HepG2 (cell line): ENCODE data around the gene TBC1D22A. TPM values are rescaled to one million over a fixed set of nuclear protein-coding genes. Genes with fewer than 3 reads are reported as not detected.

ENCODE experiments used
- ATAC-seq: fragments of 200-7000 bp; cut with Tn5 transposase; 3 replicates; pipeline ENCODE4 v1.9.1; 2020; ENCODE audit warnings: mild to moderate bottlenecking, moderate library complexity
- BruUV-seq: library from RNA; stranded (reverse); fragments of 400-500 nt; replicated peaks from 2 replicates; lab custom pipeline; 2021; lab: Mats Ljungman, UMichigan
- CTCF ChIA-PET: fragments of 300-600 bp; formaldehyde crosslinking; extraction: SDS; loops from one replicate; lab custom pipeline; 2021; ENCODE audit warnings: low total read pairs, inconsistent platforms, low intra/inter-chr PET ratio; lab: Yijun Ruan, JAX
- POLR2A ChIA-PET: fragments of 350-600 bp; sonication (Branson Sonifier 250); formaldehyde crosslinking; loops from one replicate; lab custom pipeline; 2020; ENCODE audit warnings: antibody characterized with exemption, inconsistent platforms; lab: Yijun Ruan, JAX
- DNase-seq: peaks from one replicate; pipeline ENCODE4 v3.0.0-alpha.2; 2015; ENCODE audit warnings: low spot score
- FAIRE-seq: peaks from 3 replicates; lab custom pipeline; 2011; peaks lifted over from hg19 to GRCh38; lab: Jason Lieb, UNC
- H2AFZ ChIP-seq: one replicate; pipeline ENCODE4 v1.6.1; 2011; ENCODE audit warnings: low read length, inconsistent platforms
- H3K27ac ChIP-seq: fragments of 300-600 bp; 3 replicates; pipeline ENCODE4 v1.8.0; 2011; ENCODE audit warnings: mixed run types, mild to moderate bottlenecking, mixed read lengths, low read length, inconsistent platforms; ENCODE audit not compliant: insufficient read depth; ENCODE audit errors: extremely low read length
- H3K27me3 ChIP-seq, 2 experiments: fragments of 200-600 bp in 1 of 2; 2 replicates in 1 of 2; 3 replicates in 1 of 2; pipeline versions ENCODE4 v1.6.0 to v1.8.0; 2011; ENCODE audit warnings: low read length in 2 of 2, mild to moderate bottlenecking in 2 of 2, moderate library complexity in 2 of 2, inconsistent platforms in 1 of 2; ENCODE audit not compliant: insufficient read depth in 2 of 2, control insufficient read depth in 1 of 2
- H3K36me3 ChIP-seq, 2 experiments: fragments of 200-600 bp in 1 of 2; replicated peaks in 1 of 2; 2 replicates in 1 of 2; 3 replicates in 1 of 2; pipeline versions ENCODE4 v1.5.1 to v1.8.0; 2011; ENCODE audit warnings: low read length in 2 of 2, inconsistent platforms in 1 of 2; ENCODE audit not compliant: insufficient read depth in 2 of 2, control insufficient read depth in 1 of 2
- H3K4me1 ChIP-seq: 2 replicates; pipeline ENCODE4 v1.5.1; 2012; ENCODE audit warnings: low read length, inconsistent platforms; ENCODE audit not compliant: insufficient read depth
- H3K4me2 ChIP-seq: 2 replicates; pipeline ENCODE4 v1.6.0; 2011; ENCODE audit warnings: low read depth, low read length, inconsistent platforms
- H3K4me3 ChIP-seq, 3 experiments: fragments of 200-600 bp in 1 of 3; sonication (generic), shearing (Covaris generic) in 1 of 3; replicated peaks in 1 of 3; 2 replicates each; pipeline ENCODE4 v1.5.1; 2011 to 2016; ENCODE audit warnings: low read length in 3 of 3, inconsistent platforms in 2 of 3, low read depth in 2 of 3, mild to moderate bottlenecking in 2 of 3, control low read depth in 1 of 3, mixed read lengths in 1 of 3; ENCODE audit not compliant: insufficient read depth in 1 of 3
- H3K79me2 ChIP-seq: one replicate; pipeline ENCODE4 v1.6.1; 2011; ENCODE audit warnings: low read length, inconsistent platforms; ENCODE audit not compliant: insufficient read depth
- H3K9ac ChIP-seq: 2 replicates; pipeline ENCODE4 v1.6.0; 2011; ENCODE audit warnings: mild to moderate bottlenecking, low read depth, low read length, inconsistent platforms; ENCODE audit not compliant: insufficient read depth
- H3K9me3 ChIP-seq: 2 replicates; pipeline ENCODE4 v1.5.1; 2012; ENCODE audit warnings: mild to moderate bottlenecking, low read length
- H4K20me1 ChIP-seq: 2 replicates; pipeline ENCODE4 v1.6.0; 2011; ENCODE audit warnings: inconsistent platforms, mild to moderate bottlenecking, low read length, moderate library complexity; ENCODE audit not compliant: insufficient read depth
- ETV5 ChIP-seq: IDR thresholded peaks from 2 replicates; pipeline ENCODE4 v1.6.1; 2018; ENCODE audit warnings: missing biosample characterization, missing genetic modification reagents, inconsistent platforms, borderline replicate concordance
- ZBTB33 ChIP-seq: sonication (generic); formaldehyde crosslinking; IDR thresholded peaks from 2 replicates; pipeline ENCODE4 v1.4.0; 2020; ENCODE audit warnings: missing genetic modification reagents
- ZBTB38 ChIP-seq: sonication (generic); formaldehyde crosslinking; IDR thresholded peaks from 2 replicates; pipeline ENCODE4 v1.5.1; 2020; ENCODE audit warnings: mild to moderate bottlenecking, missing genetic modification reagents
- ZNF687 ChIP-seq: sonication (generic); formaldehyde crosslinking; IDR thresholded peaks from 2 replicates; pipeline ENCODE4 v1.5.1; 2020; ENCODE audit warnings: mild to moderate bottlenecking, missing genetic modification reagents, moderate library complexity
- WGBS: methylation state at CpG from one replicate; pipeline ENCODE4 v1.1.6; 2017; ENCODE audit warnings: low lambda C conversion rate; 5-methylcytosine and 5-hydroxymethylcytosine counted together
- in situ Hi-C: cut with HindIII; loops from 2 replicates; pipeline ENCODE4 v1.10.0; 2017; ENCODE audit warnings: low pct_unique_long_range_greater_than_20kb; ENCODE audit not compliant: extremely low pct_ligation_motif_present
- intact Hi-C: fragments of 100-400 bp; cut with micrococcal nuclease; formaldehyde crosslinking; loops from one replicate; pipeline ENCODE4 v1.10.0; 2022; ENCODE audit not compliant: unreplicated experiment
- polyA plus RNA-seq, 8 experiments: library from polyadenylated mRNA; depleted of rRNA in 3 of 8; stranded (reverse) in 7 of 8; unstranded in 1 of 8; fragments of >200 nt; fragmentation: Illumina TruSeq in 4 of 8; extraction: Trizol in 4 of 8; gene quantifications; 2 replicates each; pipeline versions ENCODE4 v1.2.1 to v1.2.3, GENCODE V29; 2011 to 2016; ENCODE audit warnings: low read depth in 4 of 8, missing spikeins in 1 of 8, mixed read lengths in 1 of 8; ENCODE audit not compliant: insufficient read depth in 1 of 8
- total RNA-seq, 5 experiments: library from RNA; depleted of rRNA; stranded (reverse); fragments of >200 nt; fragmentation: Illumina TruSeq; extraction: Trizol; gene quantifications; 2 replicates each; pipeline ENCODE4 v1.2.3, GENCODE V29; 2016; ENCODE audit warnings: low read depth in 1 of 5
- TF ChIP-seq, protein P1 (sequence below), 2 experiments: fragments of 450-650 bp in 1 of 2; sonication (generic) in 1 of 2; formaldehyde crosslinking; IDR thresholded peaks; 2 replicates each; pipeline versions ENCODE4 v1.5.0 to v1.8.0; 2020 to 2022; ENCODE audit warnings: mild to moderate bottlenecking in 1 of 2, missing genetic modification reagents in 1 of 2

TBC1D22A gene
- total and polyA plus RNA-seq, 2 of the 13 experiments (the other 11 are each of a cell fraction or from before 2014, with no cell fraction given) = 17.3 to 18.0 TPM

- peaks cover 56% of the 10 kb centered on the region for H3K79me2 ChIP-seq
- DNase-seq = no peak
- in situ Hi-C loops = no loop called here
Observed at GRCh38 chr22:46734830-46735453, 27.5 kb upstream of the TBC1D22A start.

More at GRCh38 chr22:46734830-46735453, 27.5 kb upstream of the TBC1D22A start:
- Histone ChIP-seq H2AFZ (no peak overlapping the region), H3K27me3 (no peaks in the 10 kb centered on the region; a peak in 1 of 5 replicates), H3K9me3 (no peaks in the 10 kb centered on the region), H4K20me1 (peaks cover 18% of the 10 kb centered on the region), H3K27ac (no peak overlapping the region), H3K9ac (peak overlapping the region; percentile 81), H3K36me3 (peaks cover 0 to 3% of the 10 kb centered on the region in 2 experiments; a peak in 1 of 5 replicates), H3K4me3 (peak overlapping the region in 1 of 3 experiments; percentile 79; a peak in 1 of 6 replicates), H3K4me2 (peak overlapping the region; percentile 87), H3K4me1 (peaks cover 76% of the 10 kb centered on the region)
- TF ChIP-seq ZBTB38 (CRISPR knock-in tag) (peak; percentile 45; the same call in 1 of the 2 replicates), ZBTB33 (CRISPR knock-in tag) (peak; percentile 80), ETV5 (CRISPR knock-in tag) (no peak), ZNF687 (peak; percentile 26)
- TF ChIP-seq, protein P1, sequence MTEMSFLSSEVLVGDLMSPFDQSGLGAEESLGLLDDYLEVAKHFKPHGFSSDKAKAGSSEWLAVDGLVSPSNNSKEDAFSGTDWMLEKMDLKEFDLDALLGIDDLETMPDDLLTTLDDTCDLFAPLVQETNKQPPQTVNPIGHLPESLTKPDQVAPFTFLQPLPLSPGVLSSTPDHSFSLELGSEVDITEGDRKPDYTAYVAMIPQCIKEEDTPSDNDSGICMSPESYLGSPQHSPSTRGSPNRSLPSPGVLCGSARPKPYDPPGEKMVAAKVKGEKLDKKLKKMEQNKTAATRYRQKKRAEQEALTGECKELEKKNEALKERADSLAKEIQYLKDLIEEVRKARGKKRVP (CRISPR knock-in tag; IDR thresholded peaks at IDR 0.05) = no peak
- ChIA-PET CTCF (no interaction called here), POLR2A (interaction anchor here (1.4 kb wide), 3 partner anchors 19 to 28 kb away, joined by 4 to 7 read pairs (median 5); partner anchors contain the start of gene TBC1D22A)
- intact Hi-C loops = loop anchor here (10.0 kb wide), 1 partner anchor 160 kb away; no protein-coding TSS in a partner anchor
- 79% methylated on average over 12 of the region's 12 CpGs for WGBS
- no peak for FAIRE-seq
- no TSS peak for BruUV-seq
- no peak for ATAC-seq
